Jurkat, Clone E6-1 (cell line): Measurements from ENCODE around the gene CEACAM4.
"Not testable (repeated sequence)": the region's sequence is repeated elsewhere in the genome, so short reads cannot be mapped to it uniquely, and the experiment has no call there.

ENCODE experiments used
- DNase-seq: peaks from one replicate; pipeline ENCODE4 v3.0.0-alpha.2; 2011; ENCODE audit warnings: low read depth, low spot score
- H3K4me3 ChIP-seq: 2 replicates; pipeline ENCODE4 v1.5.1; 2011; ENCODE audit warnings: mild to moderate bottlenecking, low read length, control low read depth, moderate library complexity

Gene CEACAM4

DNA sequence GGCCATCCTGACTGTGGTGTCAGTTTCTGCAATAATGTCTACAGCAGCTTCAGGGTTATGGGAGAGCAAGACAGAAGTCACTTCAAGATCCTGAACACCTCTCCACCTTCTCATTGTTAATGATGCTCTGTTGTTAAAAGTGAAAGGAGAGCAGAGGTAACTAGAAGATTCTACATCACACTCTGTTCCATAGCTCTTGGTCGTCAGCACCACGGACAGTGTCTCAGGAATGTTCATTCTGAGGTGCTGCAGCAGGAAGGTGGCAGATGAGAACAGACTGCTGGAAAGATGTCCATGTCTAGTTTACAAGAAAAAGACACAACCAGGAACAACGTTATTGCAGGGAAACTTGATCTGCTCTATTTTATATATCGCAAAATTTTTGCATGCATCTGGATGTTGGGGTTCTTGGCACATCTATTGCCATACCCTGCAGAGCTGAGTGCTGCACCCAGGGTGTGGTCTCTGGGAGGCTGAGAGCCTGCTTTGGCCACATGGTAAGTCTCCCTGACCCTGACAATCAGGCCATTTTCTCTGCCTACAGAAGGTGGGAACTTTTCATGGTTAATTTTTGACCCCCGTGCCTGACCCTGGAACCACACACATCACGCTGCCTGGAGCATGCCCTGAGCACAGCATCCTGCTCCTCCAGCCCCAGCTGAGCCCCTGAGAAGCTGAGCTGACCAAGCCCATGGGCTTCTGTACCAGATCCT is 38.2 kb downstream of the CEACAM4 start:
- no peak overlapping the region for H3K4me3 ChIP-seq
- DNase-seq: peak; percentile 15

GRCh38 chr19:41587838-41588210 is 39.0 kb downstream of the CEACAM4 start:
- no peak overlapping the region for H3K4me3 ChIP-seq
- no peak for DNase-seq

DNA sequence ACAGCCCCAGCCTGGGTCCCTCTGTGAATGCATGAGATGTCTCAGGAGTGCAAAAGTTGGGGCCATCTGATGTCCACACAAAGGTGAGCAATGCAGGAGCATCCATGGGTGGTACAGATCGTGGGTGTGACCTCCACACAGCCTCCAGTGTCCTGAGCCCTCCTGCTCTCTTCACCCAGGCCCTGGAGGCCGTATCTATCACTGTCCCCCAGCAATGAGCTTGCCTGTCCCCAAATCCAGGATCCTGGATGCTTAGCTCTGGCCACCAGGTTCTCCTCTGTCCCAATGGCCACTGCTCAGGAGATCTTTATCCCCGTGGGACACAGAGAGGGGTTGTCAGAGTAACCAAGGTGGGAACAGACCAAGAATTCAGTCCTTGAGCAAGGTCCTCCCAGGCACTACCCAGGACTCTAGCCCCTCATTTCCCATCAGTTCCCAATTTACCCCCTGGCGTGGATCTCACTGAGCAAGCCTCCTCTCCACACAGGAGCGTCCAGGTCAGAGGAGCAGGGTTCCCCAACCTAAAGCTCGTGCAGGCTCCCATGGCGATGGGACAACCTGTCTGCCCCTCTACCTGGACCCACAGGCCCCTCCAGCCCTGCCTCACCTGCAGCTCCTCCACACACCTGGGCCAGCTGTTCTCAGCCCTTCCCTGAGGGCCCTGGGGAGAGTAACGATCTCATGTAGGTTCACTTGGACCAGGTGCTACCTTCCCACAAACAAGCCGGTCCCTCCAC is 39.6 kb downstream of the CEACAM4 start:
- no peak for DNase-seq
- no peak overlapping the region for H3K4me3 ChIP-seq

GRCh38 chr19:41586064-41586463 is 40.8 kb downstream of the CEACAM4 start:
- no peak overlapping the region for H3K4me3 ChIP-seq
- no peak for DNase-seq

GRCh38 chr19:41584931-41585330 is 41.9 kb downstream of the CEACAM4 start:
- DNase-seq: no peak
- H3K4me3 ChIP-seq: no peak overlapping the region

DNA sequence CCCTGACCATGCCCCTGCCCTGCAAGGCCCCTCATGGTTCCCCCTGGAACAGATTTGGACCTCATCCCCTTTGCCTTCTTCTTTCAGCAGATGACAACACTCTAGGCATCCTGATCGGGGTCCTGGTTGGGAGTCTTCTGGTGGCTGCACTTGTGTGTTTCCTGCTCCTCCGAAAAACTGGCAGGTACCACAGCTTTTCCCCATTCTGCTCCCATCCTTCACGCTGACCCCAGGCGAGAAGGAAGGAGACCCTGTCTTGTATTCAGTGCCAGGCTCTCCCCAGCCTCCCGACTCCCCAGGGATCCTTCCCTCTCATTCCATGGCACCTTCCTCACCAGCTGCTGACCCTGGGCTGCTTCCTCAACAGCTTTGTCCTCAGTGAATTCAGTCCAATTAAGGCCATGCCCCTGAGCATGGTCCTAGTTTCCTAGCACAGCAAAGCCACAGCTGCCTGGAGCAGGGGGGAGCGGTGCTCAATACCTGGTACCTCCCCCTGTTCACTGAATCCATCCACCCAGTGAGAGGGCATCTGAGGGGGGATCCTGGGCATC is 42.5 kb downstream of the CEACAM4 start:
- H3K4me3 ChIP-seq: no peak overlapping the region
- no peak for DNase-seq

DNA sequence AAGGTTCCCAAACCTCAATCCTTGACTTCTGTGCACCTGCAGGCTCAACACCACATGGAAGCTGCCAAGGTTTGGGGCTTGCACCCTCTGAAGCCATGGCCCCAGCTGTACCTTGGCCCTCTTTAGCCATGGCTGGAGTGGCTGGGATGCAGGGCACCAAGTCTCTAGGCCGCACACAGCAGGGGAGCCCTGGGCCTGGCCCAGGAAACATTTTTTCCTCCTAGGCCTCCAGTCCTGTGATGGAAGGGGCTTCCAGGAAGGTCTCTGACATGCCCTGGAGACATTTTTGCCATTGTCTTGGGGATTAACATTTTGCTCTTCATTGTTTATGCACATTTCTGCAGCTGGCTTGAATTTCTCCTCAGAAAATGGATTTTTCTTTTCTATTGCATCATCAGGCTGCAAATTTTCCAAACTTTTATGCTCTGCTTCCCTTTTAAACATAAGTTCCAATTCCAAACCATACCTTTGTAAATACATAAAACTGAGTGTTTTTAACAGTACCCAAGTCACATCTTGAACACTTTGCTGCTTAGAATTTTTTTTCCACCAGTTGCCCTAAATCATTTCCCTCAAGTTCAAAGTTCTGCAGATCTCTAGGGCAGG is 44.2 kb downstream of the CEACAM4 start:
- not testable (repeated sequence) for H3K4me3 ChIP-seq, DNase-seq

GRCh38 chr19:41581068-41581467 is 45.8 kb downstream of the CEACAM4 start:
- H3K4me3 ChIP-seq, DNase-seq: not testable (repeated sequence)

GRCh38 chr19:41578886-41579285 is 48.0 kb downstream of the CEACAM4 start:
- H3K4me3 ChIP-seq: no peak overlapping the region
- no peak for DNase-seq

DNA sequence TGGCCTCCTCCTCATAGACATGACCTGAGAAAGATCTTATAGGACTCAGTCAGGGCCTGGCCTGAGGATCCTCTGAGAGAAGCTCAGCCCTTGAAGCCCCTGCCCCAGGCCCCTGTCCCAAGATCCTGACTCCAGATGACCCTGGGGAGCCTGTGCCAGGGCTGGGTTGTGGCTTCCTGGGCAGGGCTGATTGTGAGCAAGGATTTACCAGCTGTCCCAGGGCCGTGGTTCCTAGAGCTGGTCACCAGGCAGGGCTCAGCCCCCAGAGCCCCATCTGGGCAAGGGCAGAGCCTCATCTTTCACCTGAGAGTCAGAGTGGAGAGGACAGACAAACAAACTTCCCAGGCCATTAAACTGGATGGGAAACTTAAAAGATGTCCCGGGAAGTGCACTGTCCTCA is 49.0 kb downstream of the CEACAM4 start:
- no peak for DNase-seq

DNA sequence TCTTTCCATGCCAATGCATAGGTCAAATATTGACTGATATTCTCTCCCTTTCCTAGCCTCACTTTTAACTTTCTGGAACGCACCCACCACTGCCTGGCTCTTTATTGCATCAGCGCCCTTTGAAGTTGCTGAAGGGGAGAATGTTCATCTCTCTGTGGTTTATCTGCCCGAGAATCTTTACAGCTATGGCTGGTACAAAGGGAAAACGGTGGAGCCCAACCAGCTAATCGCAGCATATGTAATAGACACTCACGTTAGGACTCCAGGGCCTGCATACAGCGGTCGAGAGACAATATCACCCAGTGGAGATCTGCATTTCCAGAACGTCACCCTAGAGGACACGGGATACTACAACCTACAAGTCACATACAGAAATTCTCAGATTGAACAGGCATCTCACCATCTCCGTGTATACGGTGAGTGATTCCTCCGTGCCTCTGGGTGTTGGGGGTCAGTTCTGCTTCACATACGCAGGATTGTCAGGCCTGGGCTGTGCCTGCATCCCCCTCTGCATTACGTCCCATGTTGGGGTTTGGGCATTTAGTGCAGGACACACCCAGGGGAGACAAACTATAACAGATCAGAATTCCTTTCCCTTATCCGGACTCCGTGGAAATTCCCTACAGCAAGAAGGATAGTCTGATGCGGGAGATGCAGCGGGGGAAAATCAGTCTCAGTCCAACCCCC is 49.6 kb downstream of the CEACAM4 start:
- H3K4me3 ChIP-seq: no peak overlapping the region; the same call in 1 of the 2 replicates

More for the DNA sequence above, 49.0 kb downstream of the CEACAM4 start:
- no peak overlapping the region for H3K4me3 ChIP-seq

GRCh38 chr19:41575998-41576397 is 50.9 kb downstream of the CEACAM4 start, which contains the start of gene CEACAM21:
TSS of gene CEACAM21 (plus strand) at chr19:41576166. CDS start at chr19:41576275, 109 bp downstream.
- peak within 1 kb of the TSS; percentile 53 for H3K4me3 ChIP-seq
- peak; percentile 71 for DNase-seq

More for the DNA sequence above, 49.6 kb downstream of the CEACAM4 start:
- DNase-seq: peak; percentile 32

- peak; percentile 67 for DNase-seq
- no peak overlapping the region for H3K4me3 ChIP-seq
Measured at GRCh38 chr19:41570639-41571112, 56.2 kb downstream of the CEACAM4 start.

GRCh38 chr19:41570179-41570578 is 56.7 kb downstream of the CEACAM4 start:
- H3K4me3 ChIP-seq: no peak overlapping the region
- no peak for DNase-seq

DNA sequence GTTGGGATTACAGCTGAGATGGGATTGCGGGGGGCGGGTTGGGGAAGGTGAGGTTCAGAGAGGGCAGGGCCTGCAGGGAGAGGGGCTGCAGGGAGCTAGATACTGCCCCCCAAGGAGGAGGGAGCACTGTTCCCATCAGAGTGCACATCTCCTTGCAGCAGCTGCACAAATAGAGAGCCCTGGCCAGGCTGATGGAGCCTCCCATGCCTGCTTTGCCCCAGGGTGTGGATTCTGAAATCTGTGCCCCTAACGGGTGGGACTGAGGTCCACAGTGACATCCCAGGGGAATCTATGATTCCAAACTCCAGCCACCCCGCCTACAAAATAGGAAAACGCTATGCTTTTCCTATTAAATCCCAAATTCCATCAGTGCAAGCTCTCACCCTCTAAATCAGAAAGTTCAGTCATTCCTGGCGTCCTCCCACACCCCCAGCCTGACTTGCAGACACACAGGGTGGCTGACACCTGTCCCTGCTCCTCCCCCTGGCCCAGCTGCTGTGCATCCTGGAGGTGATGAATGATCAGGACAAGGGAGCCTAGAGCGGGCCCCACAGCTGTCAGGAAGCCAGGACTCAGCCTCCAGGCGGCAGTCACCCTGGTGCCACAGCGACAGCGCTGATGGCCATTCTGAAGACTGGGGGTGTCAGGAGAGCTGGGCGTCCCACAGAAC is 57.3 kb downstream of the CEACAM4 start:
- no peak for DNase-seq

More for the DNA sequence above, 57.3 kb downstream of the CEACAM4 start:
- no peak overlapping the region for H3K4me3 ChIP-seq
